ENCODE measurements around the gene EGFR.

Gene EGFR

DNA sequence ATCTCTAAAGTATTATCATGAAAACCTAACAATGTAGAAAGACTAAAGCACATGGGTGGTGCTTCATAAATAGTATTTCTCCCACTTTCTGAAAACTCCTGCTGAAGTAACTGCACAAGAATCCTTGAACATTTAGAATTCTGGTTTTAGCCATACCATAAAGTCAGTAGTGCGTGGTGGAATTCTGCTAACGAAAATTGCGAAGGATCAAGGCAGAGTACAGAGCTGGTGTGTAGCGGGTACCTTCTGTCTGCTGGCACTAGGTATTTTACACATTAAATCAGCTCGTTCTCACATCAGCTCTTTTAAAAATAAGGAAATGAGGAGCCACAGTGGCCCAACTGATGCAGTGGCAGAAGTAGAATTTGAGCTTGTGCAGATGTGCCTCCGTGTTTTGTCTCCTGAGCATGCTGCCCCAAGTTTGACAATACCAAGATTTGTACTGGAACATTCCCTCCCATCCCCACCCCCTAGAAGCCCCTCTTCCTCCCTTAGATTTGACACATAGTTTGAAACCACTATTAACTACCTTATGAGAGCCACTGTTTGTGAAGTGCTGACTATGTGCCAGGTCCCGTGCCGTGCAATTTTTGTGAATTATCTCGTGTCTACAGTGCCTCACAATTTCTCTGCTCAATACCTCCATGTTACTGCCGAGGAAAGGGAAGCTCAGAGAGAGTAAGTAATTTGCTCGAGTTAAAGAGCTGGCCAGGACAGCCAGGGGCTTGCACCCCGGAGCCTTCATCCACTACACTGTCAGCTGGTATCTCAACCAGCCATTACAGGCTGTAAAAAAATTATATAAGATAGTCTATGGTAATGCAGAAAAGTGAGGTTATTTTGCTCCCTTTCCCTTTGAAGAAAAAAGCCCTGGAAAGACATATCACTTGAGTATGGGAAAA, 66.9 kb downstream of the EGFR start:
- no peak for DNase-seq

DNA sequence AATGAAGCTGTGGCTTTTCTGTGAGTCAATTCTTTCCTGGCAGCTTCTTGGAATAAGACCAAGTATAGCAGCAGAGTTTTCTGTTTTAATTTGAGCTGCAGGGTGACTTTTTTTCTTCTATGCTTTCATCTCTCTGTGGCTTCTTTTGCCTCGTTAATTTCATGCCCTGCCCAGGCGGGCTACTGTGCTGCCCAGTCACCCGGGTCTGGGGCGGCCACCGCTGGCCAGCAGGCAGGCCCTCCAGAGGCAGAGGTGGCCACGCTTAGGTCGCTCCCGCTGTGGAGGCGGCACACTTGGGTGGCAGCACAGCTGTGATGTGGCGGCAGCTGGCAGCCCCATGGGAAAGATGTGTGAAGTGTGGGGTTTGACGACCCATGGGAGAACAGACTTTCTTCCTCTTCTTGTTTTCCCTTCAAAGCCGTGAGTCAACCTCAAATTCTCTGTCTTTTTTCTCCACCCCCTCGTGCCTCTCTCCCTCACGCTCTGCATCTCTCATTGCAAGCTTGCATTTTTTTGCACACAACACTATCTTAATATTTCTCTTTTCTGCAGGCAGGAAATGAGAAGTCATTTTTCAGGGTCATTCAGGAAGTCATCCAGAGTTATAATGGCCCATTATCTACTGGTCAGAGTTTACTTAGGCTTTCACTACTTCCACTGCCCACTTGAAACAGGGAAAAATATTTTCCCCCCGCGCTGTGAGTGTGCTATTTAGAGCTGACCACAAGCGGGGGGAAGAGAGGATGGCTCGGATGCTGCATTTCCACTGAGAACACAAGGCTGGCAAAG, 67.8 kb downstream of the EGFR start:
- DNase-seq = peak; percentile 8

DNA sequence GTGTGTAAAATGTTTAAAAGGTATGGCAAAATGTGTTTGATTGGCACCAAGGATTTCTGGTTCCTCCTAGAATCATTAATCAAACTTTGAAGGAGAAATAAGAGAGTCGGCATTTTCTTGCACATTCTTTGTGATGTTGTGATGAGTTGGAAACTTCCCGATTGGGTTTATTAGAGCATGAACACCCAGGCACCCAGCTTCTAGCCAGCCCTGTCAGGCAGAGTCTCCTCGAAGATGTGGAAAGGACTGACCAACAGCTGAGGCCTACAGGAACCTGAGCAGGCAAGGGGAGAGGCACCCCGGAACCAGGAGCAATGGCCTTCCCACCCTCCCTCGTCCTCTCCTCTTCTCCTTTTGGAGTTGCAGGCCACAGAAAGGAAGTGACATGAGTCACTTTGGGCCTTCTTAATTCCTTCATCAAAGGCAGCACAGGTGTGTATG, 68.7 kb downstream of the EGFR start:
- DNase-seq = no peak

DNA sequence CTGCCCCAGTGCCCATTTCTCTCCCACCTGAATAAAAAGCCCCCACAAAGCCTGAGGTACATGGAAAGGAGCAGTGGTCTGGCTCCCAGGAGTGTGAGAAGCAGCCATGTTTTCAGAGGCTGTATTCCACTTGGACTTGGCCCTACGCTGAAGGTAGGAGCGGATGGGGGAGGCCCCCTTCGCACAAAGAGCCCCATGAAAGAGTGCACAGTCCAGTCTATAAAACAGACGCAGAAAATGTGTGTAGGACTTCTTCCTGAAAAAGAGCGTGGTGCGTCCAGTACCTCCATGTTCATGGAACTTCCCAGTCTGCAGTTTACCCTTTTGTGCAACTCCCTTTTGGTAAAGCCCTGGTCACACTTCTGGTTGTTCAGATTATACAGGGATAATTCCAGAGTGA, 69.3 kb downstream of the EGFR start:
- no peak for DNase-seq

DNA sequence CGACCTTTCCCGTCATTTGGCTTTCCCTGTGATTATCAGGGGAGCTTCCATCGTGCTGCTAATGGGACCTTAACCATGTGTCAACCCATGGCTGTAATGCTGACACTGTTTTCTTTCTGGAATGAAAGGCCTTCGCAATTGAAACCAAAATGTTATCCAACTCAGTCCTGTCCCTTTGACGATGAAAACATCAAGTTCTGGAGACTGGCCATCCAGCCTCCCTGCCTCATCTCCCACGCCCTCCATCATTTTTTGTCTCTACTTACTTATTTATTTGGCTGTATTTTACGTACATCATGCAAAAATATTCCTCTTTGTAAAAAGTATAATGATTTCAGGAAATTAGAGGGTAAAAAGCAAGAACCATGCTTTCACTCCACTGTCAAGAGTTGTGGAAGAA, 69.8 kb downstream of the EGFR start:
- no peak for DNase-seq

DNA sequence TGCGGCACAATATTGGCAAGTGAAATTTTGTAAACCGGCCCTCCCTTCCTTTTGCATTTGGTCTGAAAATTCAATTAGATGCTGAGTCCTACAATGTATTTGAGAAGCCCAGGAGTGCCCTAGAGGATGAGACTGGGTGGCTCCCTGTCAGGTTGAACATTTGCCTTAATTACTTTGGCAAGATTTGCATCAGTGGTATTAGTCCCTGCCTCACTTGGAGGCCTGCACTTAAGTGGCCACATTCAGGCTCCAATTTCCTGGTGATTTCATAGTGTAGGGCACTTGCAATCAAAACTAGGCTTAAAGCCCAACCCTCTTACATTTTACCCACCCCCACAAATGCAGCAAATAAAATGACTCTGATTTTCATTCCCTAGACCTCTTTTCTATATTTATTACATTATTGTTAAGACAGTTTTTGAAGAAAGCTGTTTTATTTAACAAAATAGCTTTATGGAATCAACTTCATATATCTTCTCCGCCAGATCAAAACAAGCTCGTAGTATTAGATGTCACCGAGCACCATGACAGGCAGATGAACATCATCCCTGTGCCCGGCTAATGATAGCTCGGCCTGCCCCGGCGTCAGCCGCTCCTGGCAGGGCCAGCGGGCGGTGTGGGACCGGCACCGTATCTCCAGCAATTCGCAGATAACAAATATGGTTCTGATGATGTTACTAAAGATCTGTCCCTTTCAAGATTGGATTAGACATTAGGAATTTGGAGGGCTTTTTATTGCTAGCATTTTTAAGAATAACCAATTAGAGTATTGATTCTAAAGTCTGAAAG, 73.6 kb downstream of the EGFR start:
- no peak for DNase-seq

DNA sequence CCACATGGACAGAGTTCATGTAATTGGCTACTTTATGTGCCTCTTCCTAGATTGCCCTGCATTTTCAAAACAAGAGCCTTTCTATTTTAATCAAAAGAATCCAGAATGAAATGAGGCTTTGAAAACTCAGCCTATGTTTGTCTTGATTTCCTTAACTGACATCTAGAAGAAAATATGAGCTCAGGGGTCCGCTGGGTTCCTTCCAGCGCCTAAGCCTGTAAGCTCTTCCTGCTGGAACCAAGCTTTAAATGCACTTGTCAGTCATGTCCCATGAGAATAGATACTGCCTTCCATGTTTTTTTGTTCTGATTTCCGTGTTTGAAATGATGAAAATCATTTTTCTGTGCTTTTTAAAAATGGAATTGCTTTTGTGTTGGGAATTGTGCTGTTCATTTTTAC, 74.2 kb downstream of the EGFR start:
- DNase-seq = no peak

DNA sequence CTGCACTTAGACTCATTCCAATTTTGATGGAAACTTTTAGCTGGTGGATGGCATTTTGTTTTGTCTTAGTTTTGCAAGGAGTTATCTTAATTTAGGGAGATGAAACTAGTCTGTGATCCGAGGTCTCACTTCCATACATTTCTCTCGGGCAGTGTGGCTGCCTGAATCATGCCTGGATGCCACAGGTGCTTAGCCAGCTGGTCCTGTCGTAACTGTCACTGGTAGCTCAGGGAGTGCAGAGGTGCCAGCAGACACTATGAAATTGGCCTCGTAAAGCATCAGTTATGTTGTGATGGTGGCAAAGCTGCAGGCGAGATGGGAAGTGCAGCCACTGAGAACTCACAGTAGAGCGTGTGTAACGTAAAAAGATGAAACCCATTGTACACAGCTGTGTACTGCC, 74.9 kb downstream of the EGFR start:
- DNase-seq = no peak

DNA sequence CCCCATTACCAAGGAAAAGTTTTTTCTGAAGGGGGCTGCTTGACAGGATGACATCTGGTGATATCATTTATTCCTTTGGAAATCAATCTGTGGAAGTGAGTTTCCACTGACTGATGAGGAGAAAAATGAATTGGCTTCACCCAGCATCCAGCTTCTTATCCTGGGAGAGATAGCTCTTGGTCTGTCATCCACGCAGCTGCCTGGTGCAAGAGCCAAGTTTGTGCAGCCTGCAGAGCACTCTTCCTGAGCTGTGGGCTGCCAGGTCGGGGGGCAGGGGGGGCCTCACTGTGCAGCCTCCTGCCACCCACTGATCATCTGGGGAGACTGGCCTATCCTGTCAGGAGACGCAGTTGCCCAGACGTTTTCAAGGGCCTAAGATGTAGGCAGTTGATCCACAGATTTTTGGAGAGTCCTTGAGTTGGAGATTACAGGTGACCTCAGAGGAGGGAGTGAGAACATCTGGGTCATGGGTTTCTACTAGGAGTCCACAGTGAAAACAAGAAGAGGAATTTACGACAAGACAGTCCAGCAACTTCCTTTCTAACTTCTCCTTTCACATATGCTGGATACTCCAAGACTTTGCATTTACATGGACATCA, 75.4 kb downstream of the EGFR start:
- no peak for DNase-seq

DNA sequence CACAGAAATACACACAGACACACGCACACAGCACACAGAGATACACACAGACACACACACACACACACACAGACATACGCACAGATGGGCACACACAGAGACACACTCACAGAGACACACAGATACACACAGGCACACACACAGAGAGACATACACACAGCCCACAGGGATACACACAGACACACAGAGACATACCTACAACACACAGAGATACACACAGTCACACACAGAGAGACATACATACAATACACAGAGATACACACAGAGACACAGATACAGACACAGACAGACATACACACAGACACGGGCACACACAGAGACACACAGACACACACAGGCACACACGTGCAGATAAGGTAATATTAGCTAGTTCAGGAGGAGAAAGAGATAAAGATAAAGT, 76.9 kb downstream of the EGFR start:
- no peak for DNase-seq

DNA sequence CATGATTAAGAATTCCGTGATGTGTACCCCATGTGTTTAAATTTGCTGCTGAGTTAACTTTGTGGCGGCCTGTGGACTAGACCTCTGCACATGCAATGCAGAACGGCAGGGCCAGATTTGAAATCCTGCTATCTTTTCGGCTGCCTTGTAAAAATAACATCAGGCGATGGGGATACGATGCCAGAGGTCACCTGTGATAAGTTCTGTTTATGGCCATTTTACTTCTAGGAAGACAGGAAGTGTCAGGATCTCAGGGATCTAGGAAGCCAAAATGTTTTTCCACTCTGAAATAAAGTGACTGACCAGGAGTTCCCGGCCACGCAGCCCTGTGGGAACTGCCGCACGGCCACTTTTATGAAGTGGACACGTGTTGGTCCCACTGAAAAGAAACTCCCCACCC, 77.5 kb downstream of the EGFR start:
- no peak for DNase-seq

DNA sequence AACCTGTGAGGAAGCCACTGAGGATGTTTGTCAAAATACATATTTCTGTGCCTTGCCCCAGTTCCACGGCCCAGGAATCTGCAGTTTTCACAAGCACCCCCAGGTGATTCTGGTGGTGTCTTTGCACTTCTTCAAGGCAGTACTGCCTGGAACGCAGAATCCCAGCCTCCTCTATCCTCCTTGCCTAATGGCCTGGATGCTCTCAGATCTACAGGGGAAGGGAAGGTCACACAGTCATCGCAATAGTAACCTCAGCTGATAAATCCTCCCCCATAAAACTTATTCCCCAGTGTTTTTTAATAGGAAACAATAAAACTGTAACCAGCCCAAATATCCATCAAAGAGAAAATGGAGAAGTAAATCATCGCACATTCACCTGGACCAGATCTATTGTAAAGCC, 78.3 kb downstream of the EGFR start:
- DNase-seq = no peak

DNA sequence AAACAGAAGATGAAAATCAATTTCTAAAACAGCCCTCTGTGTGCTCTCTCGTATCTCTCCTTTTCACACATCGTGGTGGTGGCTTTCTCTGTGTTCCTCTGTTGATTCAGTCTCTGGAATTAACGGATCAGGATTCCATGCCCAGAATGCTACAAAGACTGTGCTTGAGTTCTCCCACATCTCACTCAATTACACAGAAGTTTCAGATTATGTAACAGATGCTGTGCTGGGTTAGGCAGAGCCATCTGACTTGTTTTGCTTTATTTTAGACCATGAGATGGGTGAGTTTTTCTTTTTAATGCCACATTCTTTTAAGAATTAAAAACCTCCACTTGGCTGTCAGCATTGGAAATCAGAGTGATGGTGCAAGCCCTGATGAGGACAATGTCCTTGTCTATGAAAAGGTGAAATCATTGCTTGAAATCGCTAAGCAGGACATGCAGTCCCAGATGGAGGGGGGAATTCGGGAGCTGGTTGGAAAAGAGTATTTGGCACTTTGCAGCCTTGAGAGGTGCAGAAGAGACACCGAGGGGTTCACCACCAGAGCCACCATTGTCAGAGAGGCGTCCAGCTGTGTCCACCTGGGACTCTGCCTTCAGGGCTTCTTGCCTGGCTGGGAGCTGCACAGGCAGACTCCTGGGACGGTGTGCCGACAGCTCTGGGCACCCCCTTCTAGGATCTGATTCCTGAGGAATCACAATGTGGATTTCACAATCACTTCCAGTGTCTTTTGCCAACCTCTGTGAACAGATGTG, 80.4 kb downstream of the EGFR start:
- DNase-seq = no peak

DNA sequence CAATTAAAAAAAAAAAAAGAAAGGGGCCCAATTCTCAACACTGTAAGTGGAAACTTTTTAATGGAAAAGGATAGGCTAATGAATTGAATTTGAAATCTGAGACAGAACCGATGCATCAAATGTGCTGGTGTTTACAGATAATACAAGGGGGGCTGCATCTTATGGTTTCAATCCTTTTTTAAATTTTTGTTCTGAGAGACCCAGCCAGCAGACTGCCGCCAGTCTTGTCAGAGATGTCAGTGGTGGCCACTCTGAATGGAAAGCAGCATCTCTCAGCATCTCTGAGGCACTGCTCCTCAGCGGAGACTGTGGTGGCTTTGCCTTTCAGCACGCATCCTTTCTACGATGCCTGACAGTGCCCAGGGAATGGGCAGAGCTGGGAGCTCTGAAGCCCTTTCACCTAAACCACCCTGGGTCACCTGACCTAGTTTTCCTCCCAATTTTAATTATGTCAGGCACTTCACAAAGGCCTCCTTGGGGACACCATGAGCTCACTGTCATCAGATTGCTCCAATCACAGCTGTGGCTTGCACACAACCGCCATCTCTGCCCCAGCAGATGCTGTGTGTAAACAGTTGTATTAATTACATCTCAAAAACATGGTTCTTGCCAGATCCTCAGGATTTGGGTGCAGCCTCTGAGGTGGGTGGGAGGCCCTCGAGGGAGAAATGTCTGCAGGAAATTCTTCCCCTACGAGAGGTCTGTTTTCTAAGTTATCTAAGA, 81.2 kb downstream of the EGFR start:
- no peak for DNase-seq

DNA sequence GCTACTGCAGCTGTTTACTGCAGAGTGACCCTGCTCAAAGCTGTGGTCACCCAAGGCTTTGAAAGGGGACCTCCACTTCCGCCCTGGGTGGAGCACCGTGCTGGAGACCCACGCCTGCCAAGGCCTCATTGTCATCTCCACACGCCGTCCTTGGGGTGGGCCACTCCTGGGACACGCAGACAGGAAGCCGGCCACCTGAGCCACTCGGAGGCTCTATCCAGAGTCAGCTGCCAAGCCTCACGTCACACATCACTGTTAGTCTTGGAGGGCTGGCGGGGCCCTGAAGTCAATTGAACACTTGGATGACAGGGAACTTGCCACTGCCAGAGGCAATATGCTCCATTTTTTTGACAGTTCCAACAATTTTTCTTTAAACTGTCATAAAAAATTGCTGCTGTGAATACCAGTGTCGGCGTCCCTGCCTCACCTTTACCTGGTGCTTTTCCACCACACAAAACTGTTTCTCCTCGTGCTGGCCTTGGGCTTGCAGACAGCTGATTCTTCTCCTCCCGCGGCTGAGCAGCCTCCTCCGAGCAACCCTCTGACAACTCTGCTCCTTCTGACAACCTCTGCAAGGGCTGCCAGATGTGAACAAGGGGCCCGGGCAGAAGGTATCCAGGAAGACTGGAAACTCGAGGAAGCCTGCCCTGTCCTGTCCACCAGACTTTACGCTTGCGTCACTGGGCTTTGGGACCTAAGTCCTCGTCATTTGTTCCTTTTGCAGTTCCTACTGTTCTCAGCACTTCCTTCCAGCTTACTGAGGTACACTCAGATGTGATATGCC, 81.9 kb downstream of the EGFR start:
- DNase-seq = no peak

DNA sequence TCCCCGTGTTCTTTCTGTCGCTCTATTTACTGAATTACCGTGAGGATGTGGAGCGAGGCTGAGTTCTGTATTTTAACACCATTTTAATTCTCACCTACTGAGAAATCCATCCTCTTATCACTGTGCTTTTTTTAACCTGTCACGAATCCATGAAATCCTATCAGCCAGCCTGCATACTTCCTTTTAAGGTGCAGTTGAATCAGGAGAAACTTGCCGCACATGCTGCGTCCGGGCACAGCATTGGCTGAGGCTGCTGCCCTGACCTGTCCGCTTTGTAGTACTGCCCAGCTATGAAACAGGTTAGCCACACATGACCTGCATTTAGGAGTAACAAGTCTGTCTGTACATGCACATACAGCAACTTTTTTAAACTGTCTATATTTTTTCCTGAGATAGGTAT, 82.5 kb downstream of the EGFR start:
- DNase-seq = no peak

DNA sequence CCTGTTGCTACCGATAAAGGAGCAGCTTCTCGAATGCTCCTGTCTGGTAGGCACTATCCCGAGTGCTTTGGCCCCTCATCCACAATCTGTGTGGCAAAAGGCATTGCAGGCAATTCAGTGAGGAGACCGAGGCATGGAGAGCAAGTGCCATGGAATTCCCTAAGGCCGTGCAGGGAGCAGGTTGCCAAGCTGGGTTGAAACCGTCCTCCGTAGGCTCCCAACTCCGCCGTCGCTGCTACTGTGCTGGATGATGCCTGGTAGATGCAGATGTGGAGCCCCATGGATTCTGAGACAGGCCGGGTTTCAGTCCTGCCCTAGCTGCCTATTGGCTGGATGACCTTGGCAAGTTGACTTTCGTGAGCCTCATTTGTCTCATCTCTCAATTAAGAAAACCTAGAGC, 85.3 kb downstream of the EGFR start:
- no peak for DNase-seq

DNA sequence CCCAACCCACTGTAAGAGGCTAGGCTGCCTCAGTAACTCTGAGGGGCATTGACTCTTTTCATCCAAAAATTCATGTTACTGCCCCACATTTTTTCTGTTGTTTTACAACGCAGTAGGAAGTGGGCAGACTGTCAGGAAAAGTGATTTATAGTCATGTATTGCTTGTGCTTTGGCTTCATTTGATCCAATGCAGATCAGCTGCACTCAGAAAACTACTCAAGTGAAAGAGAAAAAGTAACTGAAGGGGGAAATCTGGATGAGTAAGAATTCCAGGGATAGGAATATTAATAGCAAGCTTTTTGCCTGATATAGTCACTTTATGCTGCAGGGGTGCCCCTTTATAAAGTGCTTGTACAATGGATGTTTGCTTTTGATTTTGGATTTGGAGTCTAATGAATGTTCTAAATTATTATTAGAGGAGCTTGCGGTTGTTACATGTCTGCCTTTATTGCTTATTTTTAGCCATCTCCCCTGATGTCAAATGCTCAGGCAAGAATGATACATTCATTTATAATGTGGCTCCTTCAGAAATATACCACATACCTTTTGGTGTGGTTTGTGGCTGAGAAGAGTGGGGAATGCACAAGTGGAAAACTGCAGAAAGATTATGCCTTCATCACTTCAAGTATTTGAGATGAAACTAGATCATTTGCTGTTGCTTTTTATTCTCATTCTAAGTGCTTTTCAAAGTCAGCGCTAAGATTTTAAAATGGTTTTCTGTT, 86.1 kb downstream of the EGFR start:
- no peak for DNase-seq

DNA sequence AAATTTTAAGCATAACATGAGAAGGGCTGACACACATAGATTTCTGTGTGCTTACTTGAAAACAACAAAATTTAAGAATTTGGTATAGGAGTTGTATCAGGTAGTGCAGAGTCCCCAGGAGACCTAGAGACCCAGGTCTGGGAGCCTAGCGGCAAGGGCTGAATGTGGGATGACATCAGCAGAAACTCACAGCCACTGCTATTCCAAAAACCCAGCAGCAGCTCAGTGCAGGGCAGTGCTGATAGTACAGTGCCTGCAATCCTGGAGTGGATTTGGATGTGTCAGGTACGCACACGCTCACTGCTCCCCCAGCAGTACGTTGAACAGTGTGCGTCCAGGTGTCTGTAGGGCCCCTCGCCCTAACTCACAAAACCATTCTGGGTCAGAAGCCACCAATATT, 87.1 kb downstream of the EGFR start:
- DNase-seq = no peak

DNA sequence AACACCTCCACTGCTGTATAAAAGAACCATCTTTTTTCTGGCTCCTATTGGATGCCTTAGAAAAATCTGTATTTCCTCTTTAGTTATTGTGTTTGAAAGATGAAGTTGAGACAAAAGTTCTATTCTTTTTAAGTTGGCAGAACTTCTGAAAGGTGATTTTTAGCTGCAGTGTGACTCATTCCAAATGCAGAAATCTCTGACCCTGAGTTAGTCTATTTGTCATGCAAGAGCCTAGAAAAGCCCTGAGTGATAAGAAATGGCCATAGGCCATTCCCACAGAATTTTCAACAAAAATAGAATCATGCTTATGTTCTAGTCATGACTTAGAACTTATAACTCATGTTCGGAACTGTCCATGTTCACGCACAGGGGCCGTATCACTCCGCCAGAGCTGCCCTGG, 89.1 kb downstream of the EGFR start:
- DNase-seq = no peak
